Cardiac muscle cell (in vitro differentiated cells and primary cell): ENCODE data around the gene CCDC171. TPM values are rescaled to one million over a fixed set of nuclear protein-coding genes. Genes with fewer than 3 reads are reported as not detected.

Experiments
- DNase-seq, 2 donors: peaks; one replicate each; pipeline versions ENCODE4 v3.0.0 to v3.0.0-alpha.2; 2010 to 2017; ENCODE audit warnings: low read depth in 1 of 2, low spot score in 1 of 2
- H3K27ac ChIP-seq: fragments of 200-600 bp; sonication (generic); 2 replicates; pipeline ENCODE4 v1.5.1; 2016
- H3K27me3 ChIP-seq: fragments of 200-600 bp; sonication (generic); 2 replicates; pipeline ENCODE4 v1.6.0; 2016; ENCODE audit warnings: control low read depth
- H3K36me3 ChIP-seq: fragments of 200-600 bp; sonication (generic); 2 replicates; pipeline ENCODE4 v1.5.1; 2016; ENCODE audit warnings: control low read depth
- H3K4me1 ChIP-seq: fragments of 200-600 bp; sonication (generic); 2 replicates; pipeline ENCODE4 v1.8.1; 2017; ENCODE audit warnings: low read depth, mild to moderate bottlenecking, mixed run types
- H3K4me3 ChIP-seq: fragments of 200-600 bp; sonication (generic); 2 replicates; pipeline ENCODE4 v1.5.1; 2016; ENCODE audit warnings: mild to moderate bottlenecking
- H3K9me3 ChIP-seq: fragments of 200-600 bp; sonication (generic); 2 replicates; pipeline ENCODE4 v1.5.1; 2017; ENCODE audit warnings: low read depth, mild to moderate bottlenecking, control low read depth
- polyA plus RNA-seq: library from polyadenylated mRNA; unstranded; fragments of >200 nt; fragmentation: Nextera tagmentation; extraction: Ambion mirVana; gene quantifications from 2 replicates; pipeline ENCODE4 v1.2.1, GENCODE V29; 2016
- total RNA-seq: library from RNA; depleted of rRNA; stranded (reverse); fragments of >200 nt; gene quantifications from 2 replicates; pipeline ENCODE4 v1.2.3, GENCODE V29; 2016
- TF ChIP-seq, protein P1 (sequence below): IDR thresholded peaks from 2 replicates; pipeline ENCODE4 v1.5.1; 2012; ENCODE audit warnings: low read depth, mild to moderate bottlenecking, low read length

The CCDC171 gene
- total and polyA plus RNA-seq, 2 experiments from 2014 or later = 2.8 to 4.5 TPM

DNA sequence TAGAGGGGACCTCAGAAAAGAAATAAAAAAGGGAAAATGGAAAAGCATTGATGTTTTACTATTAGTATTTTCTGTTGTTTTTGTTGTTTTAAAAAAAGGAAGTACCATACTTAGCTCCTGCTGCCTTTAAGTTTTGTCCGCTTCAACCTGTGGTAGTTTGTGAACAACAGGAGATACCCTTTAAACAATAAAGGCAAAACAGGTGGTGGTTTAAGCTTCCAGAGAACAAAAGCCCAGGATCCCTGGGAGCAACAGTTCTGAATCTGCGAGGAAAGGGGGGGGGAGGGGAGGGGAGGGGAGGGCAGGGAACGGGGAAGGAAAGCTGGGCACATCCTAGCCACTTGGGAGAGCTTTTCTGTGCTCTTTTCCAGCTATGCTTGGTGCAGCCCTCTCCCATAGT, 40.0 kb upstream of the CCDC171 start:
- Histone ChIP-seq H3K27me3 (no peaks in the 10 kb centered on the region), H3K27ac (no peak overlapping the region), H3K9me3 (no peaks in the 10 kb centered on the region), H3K4me3 (no peak overlapping the region), H3K4me1 (peaks cover 13% of the 10 kb centered on the region), H3K36me3 (no peaks in the 10 kb centered on the region)
- no peak for DNase-seq
- TF ChIP-seq, protein P1, sequence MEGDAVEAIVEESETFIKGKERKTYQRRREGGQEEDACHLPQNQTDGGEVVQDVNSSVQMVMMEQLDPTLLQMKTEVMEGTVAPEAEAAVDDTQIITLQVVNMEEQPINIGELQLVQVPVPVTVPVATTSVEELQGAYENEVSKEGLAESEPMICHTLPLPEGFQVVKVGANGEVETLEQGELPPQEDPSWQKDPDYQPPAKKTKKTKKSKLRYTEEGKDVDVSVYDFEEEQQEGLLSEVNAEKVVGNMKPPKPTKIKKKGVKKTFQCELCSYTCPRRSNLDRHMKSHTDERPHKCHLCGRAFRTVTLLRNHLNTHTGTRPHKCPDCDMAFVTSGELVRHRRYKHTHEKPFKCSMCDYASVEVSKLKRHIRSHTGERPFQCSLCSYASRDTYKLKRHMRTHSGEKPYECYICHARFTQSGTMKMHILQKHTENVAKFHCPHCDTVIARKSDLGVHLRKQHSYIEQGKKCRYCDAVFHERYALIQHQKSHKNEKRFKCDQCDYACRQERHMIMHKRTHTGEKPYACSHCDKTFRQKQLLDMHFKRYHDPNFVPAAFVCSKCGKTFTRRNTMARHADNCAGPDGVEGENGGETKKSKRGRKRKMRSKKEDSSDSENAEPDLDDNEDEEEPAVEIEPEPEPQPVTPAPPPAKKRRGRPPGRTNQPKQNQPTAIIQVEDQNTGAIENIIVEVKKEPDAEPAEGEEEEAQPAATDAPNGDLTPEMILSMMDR = no peak

DNA sequence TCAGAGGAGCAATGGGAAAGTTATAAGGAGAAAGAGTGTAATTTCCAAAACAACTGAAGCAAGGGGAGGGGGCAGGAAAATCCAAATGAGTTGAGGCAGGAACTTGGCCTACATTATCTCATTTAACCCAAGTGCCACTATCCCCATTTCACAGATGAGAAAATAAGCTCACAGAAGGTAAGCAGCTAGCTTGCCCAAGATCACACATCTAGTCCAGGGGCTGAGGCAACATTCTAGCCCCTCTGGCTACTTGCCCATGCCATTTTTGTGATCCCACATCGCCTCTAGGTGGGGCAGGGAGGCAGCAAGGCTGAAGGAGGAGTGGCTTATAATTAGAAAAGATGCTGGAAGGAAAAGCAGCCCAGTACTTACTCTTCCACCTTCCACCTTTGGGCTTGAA, 39.5 kb upstream of the CCDC171 start:
- TF ChIP-seq, protein P1 = peak; percentile 22
- Histone ChIP-seq H3K4me3 (no peak overlapping the region), H3K27ac (no peak overlapping the region), H3K9me3 (no peaks in the 10 kb centered on the region), H3K4me1 (peaks cover 13% of the 10 kb centered on the region), H3K36me3 (no peaks in the 10 kb centered on the region), H3K27me3 (no peaks in the 10 kb centered on the region)
- DNase-seq = peak in 1 of 2 donors; percentile 45

DNA sequence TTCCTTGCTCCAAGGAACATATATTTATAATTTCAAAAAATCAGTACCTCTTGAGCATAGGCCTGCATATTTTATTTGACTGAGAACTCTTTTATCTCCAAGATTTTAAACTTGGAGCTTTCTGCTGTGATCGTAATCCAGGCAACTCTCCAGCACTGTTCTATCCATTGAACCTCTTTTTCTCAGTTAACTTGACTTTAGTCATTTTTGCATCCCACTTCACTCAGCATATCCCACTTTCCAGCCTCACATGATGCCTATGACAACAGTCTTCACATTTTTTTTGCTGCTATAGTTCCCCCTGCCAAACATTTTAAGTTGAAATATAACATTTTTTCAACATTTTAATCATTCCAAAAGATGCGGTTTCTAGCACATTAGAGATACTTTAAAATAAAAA, 33.0 kb upstream of the CCDC171 start:
- Histone ChIP-seq H3K9me3 (no peaks in the 10 kb centered on the region), H3K36me3 (no peaks in the 10 kb centered on the region), H3K27me3 (no peaks in the 10 kb centered on the region), H3K4me1 (no peaks in the 10 kb centered on the region), H3K4me3 (no peak overlapping the region), H3K27ac (no peak overlapping the region)
- TF ChIP-seq, protein P1 = no peak
- no peak for DNase-seq

DNA sequence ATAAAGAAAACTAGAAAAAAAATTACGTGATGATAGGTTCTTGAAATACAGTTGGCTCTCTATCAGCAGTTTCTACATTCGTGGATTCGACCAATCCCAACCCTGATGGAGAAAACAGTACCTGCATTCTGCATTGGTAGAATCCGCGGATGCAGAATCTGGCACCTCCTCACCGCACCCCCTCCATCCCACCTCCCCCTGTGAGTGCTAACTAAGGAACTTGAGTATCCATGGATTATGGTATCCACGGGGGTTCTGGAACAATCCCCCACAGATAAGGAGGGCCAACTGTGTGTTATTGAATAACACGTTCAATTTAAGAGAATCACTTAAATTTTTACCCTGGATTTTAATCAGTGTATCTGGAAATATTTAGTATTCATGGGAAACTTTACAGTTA, 31.6 kb upstream of the CCDC171 start:
- Histone ChIP-seq H3K4me1 (no peaks in the 10 kb centered on the region), H3K27ac (no peak overlapping the region), H3K27me3 (no peaks in the 10 kb centered on the region), H3K36me3 (no peaks in the 10 kb centered on the region), H3K9me3 (no peaks in the 10 kb centered on the region), H3K4me3 (no peak overlapping the region)
- DNase-seq = no peak
- TF ChIP-seq, protein P1 = no peak

DNA sequence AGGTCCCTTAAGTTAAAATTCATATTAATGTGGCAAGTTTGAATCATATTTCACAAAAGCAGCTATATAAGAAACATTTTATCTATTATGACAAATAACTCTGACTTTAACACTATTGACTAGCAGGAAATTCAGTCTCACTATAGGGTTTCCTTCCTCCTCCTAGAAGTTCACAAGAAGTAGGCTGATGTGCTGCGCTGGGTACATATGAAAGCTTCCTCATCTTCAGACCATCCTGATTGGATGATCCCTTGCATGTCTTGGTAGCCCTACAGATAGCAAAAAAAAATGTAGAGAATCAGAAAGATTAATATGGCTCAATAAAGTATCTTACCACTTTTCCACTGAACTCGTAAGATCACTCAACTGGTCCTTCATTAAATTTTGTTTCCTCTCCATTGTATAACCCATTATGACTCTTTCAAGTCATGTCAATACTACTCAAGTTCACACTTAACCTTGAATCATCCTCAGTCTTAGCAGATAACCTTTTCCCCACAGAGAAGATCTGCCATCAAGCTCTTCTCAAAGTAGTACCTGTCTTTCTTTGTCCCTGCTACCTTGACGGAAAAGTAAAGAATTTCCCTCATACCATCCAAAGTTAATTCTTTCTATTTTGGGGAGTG, 30.6 kb upstream of the CCDC171 start:
- no peaks in the 10 kb centered on the region for H3K4me1 ChIP-seq
- no peak overlapping the region for H3K4me3 ChIP-seq
- DNase-seq = no peak
- no peaks in the 10 kb centered on the region for H3K9me3 ChIP-seq
- TF ChIP-seq, protein P1 = no peak
- H3K27ac ChIP-seq = no peak overlapping the region
- H3K27me3 ChIP-seq = no peaks in the 10 kb centered on the region
- H3K36me3 ChIP-seq = no peaks in the 10 kb centered on the region
